Measurements from ENCODE around the gene CRELD1. TPM values are rescaled to one million over a fixed set of nuclear protein-coding genes. Genes with fewer than 3 reads are reported as not detected.
A peak's percentile ranks its signal among the peaks of the same experiment; 100 is the strongest.

The CRELD1 gene
- total and polyA plus RNA-seq, 2 of the 13 experiments (the other 11 are each of a cell fraction or from before 2014, with no cell fraction given): 27.1 to 61.9 TPM

DNA sequence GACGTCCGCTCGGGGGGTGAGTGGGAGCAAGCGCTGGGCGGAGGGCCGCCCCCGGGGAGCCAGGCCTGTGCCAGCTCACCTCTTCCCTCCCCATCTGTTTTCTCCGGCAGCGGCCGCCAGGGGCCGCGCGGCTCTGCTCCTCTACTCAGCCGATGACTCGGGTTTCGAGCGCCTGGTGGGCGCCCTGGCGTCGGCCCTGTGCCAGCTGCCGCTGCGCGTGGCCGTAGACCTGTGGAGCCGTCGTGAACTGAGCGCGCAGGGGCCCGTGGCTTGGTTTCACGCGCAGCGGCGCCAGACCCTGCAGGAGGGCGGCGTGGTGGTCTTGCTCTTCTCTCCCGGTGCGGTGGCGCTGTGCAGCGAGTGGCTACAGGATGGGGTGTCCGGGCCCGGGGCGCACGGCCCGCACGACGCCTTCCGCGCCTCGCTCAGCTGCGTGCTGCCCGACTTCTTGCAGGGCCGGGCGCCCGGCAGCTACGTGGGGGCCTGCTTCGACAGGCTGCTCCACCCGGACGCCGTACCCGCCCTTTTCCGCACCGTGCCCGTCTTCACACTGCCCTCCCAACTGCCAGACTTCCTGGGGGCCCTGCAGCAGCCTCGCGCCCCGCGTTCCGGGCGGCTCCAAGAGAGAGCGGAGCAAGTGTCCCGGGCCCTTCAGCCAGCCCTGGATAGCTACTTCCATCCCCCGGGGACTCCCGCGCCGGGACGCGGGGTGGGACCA lies 632 bp upstream of the CRELD1 start (continued):
- TF ChIP-seq, protein P1, sequence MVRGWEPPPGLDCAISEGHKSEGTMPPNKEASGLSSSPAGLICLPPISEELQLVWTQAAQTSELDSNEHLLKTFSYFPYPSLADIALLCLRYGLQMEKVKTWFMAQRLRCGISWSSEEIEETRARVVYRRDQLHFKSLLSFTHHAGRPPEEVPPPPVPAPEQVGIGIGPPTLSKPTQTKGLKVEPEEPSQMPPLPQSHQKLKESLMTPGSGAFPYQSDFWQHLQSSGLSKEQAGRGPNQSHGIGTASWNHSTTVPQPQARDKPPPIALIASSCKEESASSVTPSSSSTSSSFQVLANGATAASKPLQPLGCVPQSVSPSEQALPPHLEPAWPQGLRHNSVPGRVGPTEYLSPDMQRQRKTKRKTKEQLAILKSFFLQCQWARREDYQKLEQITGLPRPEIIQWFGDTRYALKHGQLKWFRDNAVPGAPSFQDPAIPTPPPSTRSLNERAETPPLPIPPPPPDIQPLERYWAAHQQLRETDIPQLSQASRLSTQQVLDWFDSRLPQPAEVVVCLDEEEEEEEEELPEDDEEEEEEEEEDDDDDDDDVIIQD (CRISPR knock-in tag; IDR thresholded peaks at IDR 0.05; ENCODE audit: low read depth): no peak
- TF ChIP-seq ZFAT (CRISPR knock-in tag; conservative IDR thresholded peaks at IDR 0.05) (peak; percentile 82; the same call in 1 of the 2 replicates), KLF6 (CRISPR knock-in tag; IDR thresholded peaks at IDR 0.05) (0 out of 2 replicates have a peak, but pooled peaks have one; percentile 38), ZNF10 (CRISPR knock-in tag; IDR thresholded peaks at IDR 0.05; ENCODE audit: borderline replicate concordance, low read depth) (no peak), ZBTB26 (CRISPR knock-in tag; IDR thresholded peaks at IDR 0.05; ENCODE audit: borderline replicate concordance) (no peak; the same call in none of the 2 replicates), KLF12 (CRISPR knock-in tag; IDR thresholded peaks at IDR 0.05; ENCODE audit: borderline replicate concordance) (peak; percentile 30; the same call in 1 of the 2 replicates), NFYC (CRISPR knock-in tag; IDR thresholded peaks at IDR 0.05) (no peak), CEBPB (IDR thresholded peaks at IDR 0.05; ENCODE audit: borderline replicate concordance, low read depth, low read length) (no peak), KLF13 (CRISPR knock-in tag; IDR thresholded peaks at IDR 0.05) (peak; percentile 70; the same call in 1 of the 2 replicates), FOXP1 (IDR thresholded peaks at IDR 0.05) (no peak), FOXP1 (CRISPR knock-in tag; IDR thresholded peaks at IDR 0.05) (no peak), ZNF143 (CRISPR knock-in tag; IDR thresholded peaks at IDR 0.05) (no peak), ZNF30 (CRISPR knock-in tag; IDR thresholded peaks at IDR 0.05) (peak; percentile 34; the same call in 1 of the 2 replicates), NPAS2 (CRISPR knock-in tag; IDR thresholded peaks at IDR 0.05; ENCODE audit: borderline replicate concordance) (no peak), ZNF883 (CRISPR knock-in tag; IDR thresholded peaks at IDR 0.05; ENCODE audit: not compliant biosample characterization) (no peak), ZNF674 (CRISPR knock-in tag; IDR thresholded peaks at IDR 0.05; ENCODE audit: low read depth) (peak; percentile 76; the same call in 1 of the 2 replicates), MED1 (CRISPR knock-in tag; IDR thresholded peaks at IDR 0.05) (peak; percentile 55; the same call in 1 of the 2 replicates), EP300 (IDR thresholded peaks at IDR 0.05; ENCODE audit: low read depth in 2 of 2, low read length in 2 of 2) (no peak), EP300 (CRISPR knock-in tag; IDR thresholded peaks at IDR 0.05; ENCODE audit: borderline replicate concordance) (no peak), SIX4 (CRISPR knock-in tag; IDR thresholded peaks at IDR 0.05) (peak; percentile 24; the same call in 1 of the 2 replicates), KLF11 (CRISPR knock-in tag; IDR thresholded peaks at IDR 0.05) (no peak)
- TF ChIP-seq, protein P2, sequence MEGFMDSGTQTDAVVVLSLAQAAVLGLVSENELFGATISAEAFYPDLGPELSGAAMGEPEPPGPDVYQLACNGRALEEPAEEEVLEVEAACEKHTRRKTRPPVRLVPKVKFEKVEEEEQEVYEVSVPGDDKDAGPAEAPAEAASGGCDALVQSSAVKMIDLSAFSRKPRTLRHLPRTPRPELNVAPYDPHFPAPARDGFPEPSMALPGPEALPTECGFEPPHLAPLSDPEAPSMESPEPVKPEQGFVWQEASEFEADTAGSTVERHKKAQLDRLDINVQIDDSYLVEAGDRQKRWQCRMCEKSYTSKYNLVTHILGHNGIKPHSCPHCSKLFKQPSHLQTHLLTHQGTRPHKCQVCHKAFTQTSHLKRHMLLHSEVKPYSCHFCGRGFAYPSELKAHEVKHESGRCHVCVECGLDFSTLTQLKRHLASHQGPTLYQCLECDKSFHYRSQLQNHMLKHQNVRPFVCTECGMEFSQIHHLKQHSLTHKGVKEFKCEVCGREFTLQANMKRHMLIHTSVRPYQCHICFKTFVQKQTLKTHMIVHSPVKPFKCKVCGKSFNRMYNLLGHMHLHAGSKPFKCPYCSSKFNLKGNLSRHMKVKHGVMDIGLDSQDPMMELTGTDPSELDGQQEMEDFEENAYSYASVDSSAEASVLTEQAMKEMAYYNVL (CRISPR knock-in tag; IDR thresholded peaks at IDR 0.05; ENCODE audit: borderline replicate concordance): peak; percentile 63; the same call in 1 of the 2 replicates
- TF ChIP-seq, protein P3, sequence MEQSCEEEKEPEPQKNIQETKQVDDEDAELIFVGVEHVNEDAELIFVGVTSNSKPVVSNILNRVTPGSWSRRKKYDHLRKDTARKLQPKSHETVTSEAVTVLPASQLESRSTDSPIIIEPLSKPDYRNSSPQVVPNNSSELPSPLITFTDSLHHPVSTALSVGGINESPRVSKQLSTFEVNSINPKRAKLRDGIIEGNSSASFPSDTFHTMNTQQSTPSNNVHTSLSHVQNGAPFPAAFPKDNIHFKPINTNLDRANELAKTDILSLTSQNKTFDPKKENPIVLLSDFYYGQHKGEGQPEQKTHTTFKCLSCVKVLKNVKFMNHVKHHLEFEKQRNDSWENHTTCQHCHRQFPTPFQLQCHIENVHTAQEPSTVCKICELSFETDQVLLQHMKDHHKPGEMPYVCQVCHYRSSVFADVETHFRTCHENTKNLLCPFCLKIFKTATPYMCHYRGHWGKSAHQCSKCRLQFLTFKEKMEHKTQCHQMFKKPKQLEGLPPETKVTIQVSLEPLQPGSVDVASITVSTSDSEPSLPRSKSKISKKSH (CRISPR knock-in tag; IDR thresholded peaks at IDR 0.05; ENCODE audit: borderline replicate concordance): no peak
- TF ChIP-seq, protein P4, sequence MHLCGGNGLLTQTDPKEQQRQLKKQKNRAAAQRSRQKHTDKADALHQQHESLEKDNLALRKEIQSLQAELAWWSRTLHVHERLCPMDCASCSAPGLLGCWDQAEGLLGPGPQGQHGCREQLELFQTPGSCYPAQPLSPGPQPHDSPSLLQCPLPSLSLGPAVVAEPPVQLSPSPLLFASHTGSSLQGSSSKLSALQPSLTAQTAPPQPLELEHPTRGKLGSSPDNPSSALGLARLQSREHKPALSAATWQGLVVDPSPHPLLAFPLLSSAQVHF (CRISPR knock-in tag; IDR thresholded peaks at IDR 0.05): 0 out of 2 replicates have a peak, but pooled peaks have one; percentile 21
